GM21515 (cell line): ENCODE data around the gene TRAF7.
"Not testable (repeated sequence)": the region's sequence is repeated elsewhere in the genome, so short reads cannot be mapped to it uniquely, and the experiment has no call there.

Experiments
- ATAC-seq: cut with Tn5 transposase; IDR thresholded peaks from one replicate; pipeline ENCODE4 v1.9.1; 2021; ENCODE audit not compliant: unreplicated experiment

TRAF7 gene

GRCh38 chr16:2198283-2198682 lies 42.7 kb downstream of the TRAF7 start:
- ATAC-seq: no peak

- ATAC-seq: no peak
Measured at GRCh38 chr16:2199095-2199494, 43.5 kb downstream of the TRAF7 start.

GRCh38 chr16:2199621-2200139 lies 44.1 kb downstream of the TRAF7 start:
- no peak for ATAC-seq

- no peak for ATAC-seq
Measured at GRCh38 chr16:2200313-2200712, 44.7 kb downstream of the TRAF7 start.

GRCh38 chr16:2203119-2203688 lies 47.6 kb downstream of the TRAF7 start:
- ATAC-seq: not testable (repeated sequence)

- peak; percentile 13 for ATAC-seq
Measured at GRCh38 chr16:2204416-2205103, 49.0 kb downstream of the TRAF7 start.

GRCh38 chr16:2205104-2205966 lies 49.8 kb downstream of the TRAF7 start, which contains the start of gene MLST8:
TSS of gene MLST8 (plus strand) at chr16:2205454. CDS start at chr16:2206086, 632 bp downstream.
- ATAC-seq: peak; percentile 63

- ATAC-seq: peak; percentile 9
Measured at GRCh38 chr16:2205967-2206313, 50.4 kb downstream of the TRAF7 start.

- no peak for ATAC-seq
Measured at GRCh38 chr16:2206420-2206779, 50.8 kb downstream of the TRAF7 start.

- no peak for ATAC-seq
Measured at GRCh38 chr16:2206780-2207433, 51.3 kb downstream of the TRAF7 start.

GRCh38 chr16:2207872-2208271 lies 52.3 kb downstream of the TRAF7 start:
- no peak for ATAC-seq

GRCh38 chr16:2208308-2208707 lies 52.7 kb downstream of the TRAF7 start:
- no peak for ATAC-seq

GRCh38 chr16:2208772-2209171 lies 53.2 kb downstream of the TRAF7 start:
- no peak for ATAC-seq

- no peak for ATAC-seq
Measured at GRCh38 chr16:2209258-2210008, 53.9 kb downstream of the TRAF7 start.

- ATAC-seq: no peak
Measured at GRCh38 chr16:2210009-2210332, 54.4 kb downstream of the TRAF7 start.

- ATAC-seq: no peak
Measured at GRCh38 chr16:2210386-2211365, 55.1 kb downstream of the TRAF7 start, which contains the start of gene BRICD5. TSS of gene BRICD5 (minus strand) at chr16:2210863. CDS start at chr16:2210833, 30 bp downstream.

GRCh38 chr16:2211923-2212347 lies 56.4 kb downstream of the TRAF7 start:
- ATAC-seq: no peak

- ATAC-seq: no peak
Measured at GRCh38 chr16:2212362-2213324, 57.1 kb downstream of the TRAF7 start.
